Mesothelial cell of epicardium (in vitro differentiated cells): ENCODE measurements around the gene OR4D10. TPM values are rescaled to one million over a fixed set of nuclear protein-coding genes. Genes with fewer than 3 reads are reported as not detected.
"Not testable (repeated sequence)": the region's sequence is repeated elsewhere in the genome, so short reads cannot be mapped to it uniquely, and the experiment has no call there.

Experiments
- DNase-seq, 2 experiments: peaks; one replicate each; pipeline ENCODE4 v3.0.0; 2021; ENCODE audit warnings: low spot score in 2 of 2; ENCODE audit not compliant: unreplicated experiment in 2 of 2
- H3K27ac Mint-ChIP-seq: 2 replicates; pipeline ENCODE4 v1.8.0; 2021; ENCODE audit warnings: mixed read lengths
- H3K27me3 Mint-ChIP-seq: 2 replicates; pipeline ENCODE4 v1.8.0; 2021; ENCODE audit warnings: low read depth, mixed read lengths
- H3K36me3 Mint-ChIP-seq: 2 replicates; pipeline ENCODE4 v1.8.0; 2021; ENCODE audit warnings: mixed read lengths
- H3K4me1 Mint-ChIP-seq: 2 replicates; pipeline ENCODE4 v1.8.0; 2021; ENCODE audit warnings: mixed read lengths
- H3K4me3 Mint-ChIP-seq: 2 replicates; pipeline ENCODE4 v1.8.0; 2021; ENCODE audit warnings: mild to moderate bottlenecking, moderate library complexity, mixed read lengths
- H3K9me3 Mint-ChIP-seq: 2 replicates; pipeline ENCODE4 v1.8.0; 2021; ENCODE audit warnings: mixed read lengths
- total RNA-seq: library from RNA; stranded (reverse); gene quantifications from 3 replicates; pipeline ENCODE4 v1.2.1, GENCODE V29; 2021
- TF ChIP-seq, protein P1 (sequence below): fragments of 200-600 bp; sonication (generic); IDR thresholded peaks from one replicate; pipeline ENCODE4 v1.5.0; 2021; ENCODE audit warnings: antibody characterized with exemption; ENCODE audit not compliant: unreplicated experiment

OR4D10 gene
- total RNA-seq, 1 donor from 2014 or later = not detected

DNA sequence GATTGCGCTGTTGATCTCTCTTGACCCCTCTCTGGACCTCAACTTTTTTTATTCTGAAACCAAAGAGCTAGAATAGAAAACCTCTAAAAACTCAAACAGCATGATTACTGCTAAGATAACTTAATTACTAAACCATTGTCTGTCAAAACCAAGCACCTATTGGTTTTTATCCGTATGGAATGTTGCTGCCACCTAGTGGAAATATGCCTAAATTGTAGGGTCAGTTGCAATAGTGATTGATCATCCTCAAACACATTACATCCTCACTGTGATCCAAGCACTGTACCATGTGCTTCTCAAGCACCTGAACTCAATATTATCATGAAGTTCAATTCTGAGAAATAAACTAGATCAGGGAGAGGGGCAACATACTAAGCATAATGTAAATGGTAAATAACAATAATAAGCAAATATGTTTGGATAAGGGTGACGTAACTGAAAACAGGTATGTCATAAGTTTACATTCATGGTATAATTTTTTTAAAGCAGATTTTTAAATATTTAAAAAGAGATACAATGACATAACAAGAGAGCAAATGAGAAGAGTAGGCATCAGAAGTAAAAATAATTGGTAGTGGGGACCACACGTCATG lies 43.1 kb upstream of the OR4D10 start:
- no peak for DNase-seq
- Mint-ChIP-seq H3K4me1 (peaks cover 19% of the 10 kb centered on the region), H3K4me3 (no peak overlapping the region), H3K27me3 (peaks cover 6% of the 10 kb centered on the region), H3K9me3 (no peaks in the 10 kb centered on the region), H3K27ac (no peak overlapping the region), H3K36me3 (no peaks in the 10 kb centered on the region)
- TF ChIP-seq, protein P1, sequence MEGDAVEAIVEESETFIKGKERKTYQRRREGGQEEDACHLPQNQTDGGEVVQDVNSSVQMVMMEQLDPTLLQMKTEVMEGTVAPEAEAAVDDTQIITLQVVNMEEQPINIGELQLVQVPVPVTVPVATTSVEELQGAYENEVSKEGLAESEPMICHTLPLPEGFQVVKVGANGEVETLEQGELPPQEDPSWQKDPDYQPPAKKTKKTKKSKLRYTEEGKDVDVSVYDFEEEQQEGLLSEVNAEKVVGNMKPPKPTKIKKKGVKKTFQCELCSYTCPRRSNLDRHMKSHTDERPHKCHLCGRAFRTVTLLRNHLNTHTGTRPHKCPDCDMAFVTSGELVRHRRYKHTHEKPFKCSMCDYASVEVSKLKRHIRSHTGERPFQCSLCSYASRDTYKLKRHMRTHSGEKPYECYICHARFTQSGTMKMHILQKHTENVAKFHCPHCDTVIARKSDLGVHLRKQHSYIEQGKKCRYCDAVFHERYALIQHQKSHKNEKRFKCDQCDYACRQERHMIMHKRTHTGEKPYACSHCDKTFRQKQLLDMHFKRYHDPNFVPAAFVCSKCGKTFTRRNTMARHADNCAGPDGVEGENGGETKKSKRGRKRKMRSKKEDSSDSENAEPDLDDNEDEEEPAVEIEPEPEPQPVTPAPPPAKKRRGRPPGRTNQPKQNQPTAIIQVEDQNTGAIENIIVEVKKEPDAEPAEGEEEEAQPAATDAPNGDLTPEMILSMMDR = peak; percentile 85

DNA sequence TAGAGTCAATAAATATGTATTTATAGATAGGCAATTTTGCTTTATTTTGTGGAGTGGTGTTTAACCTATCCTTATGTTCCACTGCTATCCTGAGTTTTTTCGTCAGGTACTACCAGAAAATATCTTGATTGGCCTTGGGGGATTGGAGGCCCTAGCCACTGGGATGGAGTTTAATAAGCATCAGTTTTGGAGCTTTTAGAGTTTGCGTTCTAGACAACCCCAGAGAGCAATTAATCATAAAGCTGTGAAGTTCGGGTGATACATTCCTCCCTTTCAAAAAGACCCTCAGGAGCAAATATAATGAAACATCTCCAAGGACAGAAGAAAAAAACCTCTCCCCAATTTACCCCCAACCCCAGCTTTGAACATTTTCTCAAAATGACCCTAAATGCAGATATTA lies 36.9 kb upstream of the OR4D10 start, which contains the start of gene OR5A1:
TSS of gene OR5A1 (plus strand) at position 301 of the 400 bp plus-strand sequence. CDS start 6,700 bp downstream, outside the sequence.
- Mint-ChIP-seq H3K27me3 (peaks cover 18% of the 10 kb centered on the region), H3K9me3 (no peaks in the 10 kb centered on the region), H3K27ac (no peak within 1 kb of the TSS), H3K4me3 (no peak within 1 kb of the TSS), H3K36me3 (no peaks in the 10 kb centered on the region), H3K4me1 (no peaks in the 10 kb centered on the region)
- TF ChIP-seq, protein P1 = no peak
- no peak for DNase-seq

DNA sequence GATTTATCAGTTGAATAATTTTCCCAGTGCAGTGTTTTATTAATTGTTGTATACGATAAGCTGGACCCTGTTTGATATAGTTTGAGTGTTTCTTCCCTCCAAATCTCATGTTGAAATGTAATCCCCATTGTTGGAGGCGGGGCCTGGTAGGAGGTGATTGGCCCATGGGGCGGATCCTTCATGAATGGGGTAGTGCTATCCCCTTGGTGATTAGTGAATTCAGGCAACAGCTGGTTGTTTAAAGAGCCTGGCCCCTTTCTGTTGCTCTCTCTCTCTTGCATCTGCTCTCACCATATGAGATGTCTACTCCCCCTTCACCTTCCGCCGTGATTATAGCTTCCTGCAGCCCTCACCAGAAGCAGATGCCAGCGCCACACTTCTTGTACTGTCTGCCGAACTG lies 35.3 kb upstream of the OR4D10 start:
- Mint-ChIP-seq H3K27ac (no peak overlapping the region), H3K36me3 (no peaks in the 10 kb centered on the region), H3K9me3 (no peaks in the 10 kb centered on the region), H3K27me3 (peaks cover 14% of the 10 kb centered on the region), H3K4me1 (no peaks in the 10 kb centered on the region), H3K4me3 (no peak overlapping the region)
- TF ChIP-seq, protein P1 = no peak
- no peak for DNase-seq

DNA sequence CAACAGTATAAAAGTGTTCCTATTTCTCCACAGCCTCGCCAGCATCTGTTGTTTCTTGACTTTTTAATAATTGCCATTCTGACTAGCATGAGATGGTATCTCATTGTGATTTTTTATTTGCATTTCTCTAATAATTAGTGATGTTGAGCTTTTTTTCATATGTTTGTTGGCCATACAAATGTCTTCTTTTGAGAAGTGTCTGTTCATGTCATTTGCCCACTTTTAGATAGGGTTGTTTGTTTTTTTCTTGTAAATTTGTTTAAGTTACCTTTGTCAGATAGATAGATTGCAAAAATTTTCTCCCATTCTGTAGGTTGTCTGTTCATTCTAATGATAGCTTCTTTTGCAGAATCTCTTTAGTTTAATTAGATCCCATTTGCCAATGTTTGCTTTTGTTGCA lies 27.5 kb upstream of the OR4D10 start:
- H3K27ac Mint-ChIP-seq, H3K4me3 Mint-ChIP-seq, DNase-seq, H3K27me3 Mint-ChIP-seq, H3K4me1 Mint-ChIP-seq, H3K36me3 Mint-ChIP-seq: not testable (repeated sequence)
- peaks cover 19% of the 10 kb centered on the region for H3K9me3 Mint-ChIP-seq

DNA sequence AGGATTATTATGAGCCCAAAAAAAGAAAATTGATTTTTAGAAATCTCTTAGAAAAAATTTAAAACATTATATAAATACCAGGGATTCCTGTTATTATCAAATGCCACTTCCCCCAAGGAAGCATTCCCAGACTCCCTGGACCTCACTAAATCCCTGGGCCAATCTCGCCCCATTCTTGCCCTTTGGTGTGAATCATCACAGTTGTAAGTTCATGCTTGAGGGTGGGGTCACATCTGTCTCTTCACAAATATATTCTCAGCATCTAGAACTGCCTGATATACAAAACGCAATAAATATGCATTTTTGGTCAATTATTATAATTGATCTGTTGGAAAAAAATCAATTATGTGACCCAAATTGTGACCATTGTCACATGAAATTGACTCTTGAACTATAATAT lies 24.6 kb upstream of the OR4D10 start:
- TF ChIP-seq, protein P1 = no peak
- H3K27me3 Mint-ChIP-seq = peaks cover 2% of the 10 kb centered on the region
- no peaks in the 10 kb centered on the region for H3K4me1 Mint-ChIP-seq
- DNase-seq = no peak
- no peak overlapping the region for H3K27ac Mint-ChIP-seq
- no peaks in the 10 kb centered on the region for H3K36me3 Mint-ChIP-seq
- no peak overlapping the region for H3K4me3 Mint-ChIP-seq
- H3K9me3 Mint-ChIP-seq = peaks cover 19% of the 10 kb centered on the region

DNA sequence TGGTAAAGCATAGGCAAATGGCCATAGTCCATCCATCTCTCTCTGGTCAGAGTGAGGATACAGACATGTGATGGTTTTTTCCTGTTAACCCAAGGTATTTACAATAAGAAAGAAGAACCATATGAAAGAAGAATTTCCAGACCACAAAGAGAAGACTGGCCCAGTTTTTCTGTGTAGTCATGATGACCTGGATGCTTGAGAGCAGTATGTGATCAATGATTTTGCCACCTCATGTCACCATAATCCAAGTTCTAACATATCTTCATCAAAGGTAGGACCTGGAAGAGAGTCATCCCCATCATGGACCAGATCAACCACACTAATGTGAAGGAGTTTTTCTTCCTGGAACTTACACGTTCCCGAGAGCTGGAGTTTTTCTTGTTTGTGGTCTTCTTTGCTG lies 16.5 kb upstream of the OR4D10 start, which contains the start of gene OR4D6:
TSS of gene OR4D6 (plus strand) at position 301 of the 400 bp plus-strand sequence. CDS start at position 301, 0 bp downstream.
- no peaks in the 10 kb centered on the region for H3K36me3 Mint-ChIP-seq
- no peaks in the 10 kb centered on the region for H3K4me1 Mint-ChIP-seq
- H3K27me3 Mint-ChIP-seq = no peaks in the 10 kb centered on the region
- no peak for DNase-seq
- TF ChIP-seq, protein P1 = no peak
- H3K27ac Mint-ChIP-seq = no peak within 1 kb of the TSS
- no peaks in the 10 kb centered on the region for H3K9me3 Mint-ChIP-seq
- H3K4me3 Mint-ChIP-seq = no peak within 1 kb of the TSS
